CD8-positive, alpha-beta memory T cell (primary cell): ENCODE results near the gene KRTAP4-16. TPM values are rescaled to one million over a fixed set of nuclear protein-coding genes. Genes with fewer than 3 reads are reported as not detected.
"Not testable (repeated sequence)": the region's sequence is repeated elsewhere in the genome, so short reads cannot be mapped to it uniquely, and the experiment has no call there.

ENCODE experiments used
- CTCF ChIA-PET: fragments of 350-600 bp; sonication (Branson Sonifier 250); formaldehyde crosslinking; loops from one replicate; lab custom pipeline; 2021; ENCODE audit warnings: antibody characterized with exemption; lab: Charles Lee
- POLR2A ChIA-PET: fragments of 350-600 bp; sonication (Branson Sonifier 250); formaldehyde crosslinking; loops from one replicate; lab custom pipeline; 2021; ENCODE audit warnings: antibody characterized with exemption; lab: Charles Lee
- DNase-seq, 5 donors: peaks; one replicate each; pipeline versions ENCODE4 v3.0.0 to v3.0.0-alpha.2; 2020 to 2022; ENCODE audit warnings: mixed read lengths in 1 of 5
- H3K27ac ChIP-seq: one replicate; pipeline ENCODE4 v1.7.0; 2013; ENCODE audit warnings: low read depth, mild to moderate bottlenecking, low read length, moderate library complexity
- H3K27me3 ChIP-seq: 2 replicates; pipeline ENCODE4 v1.7.0; 2013; ENCODE audit warnings: low read length, mild to moderate bottlenecking; ENCODE audit not compliant: insufficient read depth, poor library complexity, severe bottlenecking
- H3K36me3 ChIP-seq: 2 replicates; pipeline ENCODE4 v1.7.0; 2013; ENCODE audit warnings: mild to moderate bottlenecking, low read length, moderate library complexity; ENCODE audit not compliant: insufficient read depth
- H3K4me1 ChIP-seq: 2 replicates; pipeline ENCODE4 v1.7.0; 2013; ENCODE audit warnings: mild to moderate bottlenecking, low read length, moderate library complexity; ENCODE audit not compliant: insufficient read depth
- H3K4me3 ChIP-seq: 2 replicates; pipeline ENCODE4 v1.7.0; 2013; ENCODE audit warnings: mild to moderate bottlenecking, low read length
- H3K9me3 ChIP-seq: 2 replicates; pipeline ENCODE4 v1.7.0; 2013; ENCODE audit warnings: mild to moderate bottlenecking, low read length
- H3K27ac Mint-ChIP-seq, 8 donors: one replicate each; pipeline ENCODE4 v1.8.0; 2020 to 2021; ENCODE audit warnings: mixed read lengths in 8 of 8, mild to moderate bottlenecking in 6 of 8, inconsistent platforms in 3 of 8, moderate library complexity in 3 of 8
- H3K27me3 Mint-ChIP-seq, 2 donors: one replicate each; pipeline ENCODE4 v1.8.0; 2020 to 2021; ENCODE audit warnings: mixed read lengths in 2 of 2, mild to moderate bottlenecking in 1 of 2, moderate library complexity in 1 of 2
- H3K36me3 Mint-ChIP-seq, 3 donors: one replicate each; pipeline ENCODE4 v1.8.0; 2020 to 2021; ENCODE audit warnings: mixed read lengths in 3 of 3, inconsistent platforms in 1 of 3, mild to moderate bottlenecking in 1 of 3
- H3K4me1 Mint-ChIP-seq, 3 donors: one replicate each; pipeline ENCODE4 v1.8.0; 2020 to 2021; ENCODE audit warnings: mixed read lengths in 3 of 3, inconsistent platforms in 1 of 3, mild to moderate bottlenecking in 1 of 3
- H3K4me3 Mint-ChIP-seq, 7 donors: one replicate each; pipeline ENCODE4 v1.8.0; 2020 to 2021; ENCODE audit warnings: mixed read lengths in 7 of 7, mild to moderate bottlenecking in 6 of 7, moderate library complexity in 4 of 7, inconsistent platforms in 2 of 7
- H3K9me3 Mint-ChIP-seq, 5 donors: one replicate each; pipeline ENCODE4 v1.8.0; 2020 to 2022; ENCODE audit warnings: mixed read lengths in 5 of 5, mild to moderate bottlenecking in 3 of 5, moderate library complexity in 2 of 5, inconsistent platforms in 1 of 5
- polyA plus RNA-seq: library from polyadenylated mRNA; unstranded; fragments of 300-500 nt; fragmentation: Illumina TruSeq; gene quantifications from one replicate; pipeline ENCODE4 v1.2.3, GENCODE V29; 2021
- total RNA-seq, 2 experiments: library from RNA; stranded (reverse); gene quantifications; one replicate each; pipeline ENCODE4 v1.2.3, GENCODE V29; 2021

Gene KRTAP4-16
- total and polyA plus RNA-seq, 3 experiments from 2014 or later = not detected

GRCh38 chr17:41099682-41100480 is 2.1 kb downstream of the KRTAP4-16 start:
- H3K27ac Mint-ChIP-seq, H3K27me3 ChIP-seq, H3K9me3 Mint-ChIP-seq, H3K9me3 ChIP-seq, CTCF ChIA-PET, H3K4me3 Mint-ChIP-seq, H3K27ac ChIP-seq, H3K4me1 ChIP-seq, H3K36me3 Mint-ChIP-seq, H3K4me3 ChIP-seq, H3K4me1 Mint-ChIP-seq, POLR2A ChIA-PET, DNase-seq, H3K36me3 ChIP-seq: not testable (repeated sequence)
- peaks cover 20 to 47% of the 10 kb centered on the region in 2 donors for H3K27me3 Mint-ChIP-seq

GRCh38 chr17:41098481-41098880 is 3.5 kb downstream of the KRTAP4-16 start:
- H3K27me3 ChIP-seq = peaks cover 3% of the 10 kb centered on the region
- Mint-ChIP-seq H3K4me3 (no peak overlapping the region), H3K36me3 (peaks cover 0 to 5% (median 0%) of the 10 kb centered on the region in 3 donors), H3K27me3 (peaks cover 22 to 55% of the 10 kb centered on the region in 2 donors), H3K4me1 (peaks cover 0 to 7% (median 6%) of the 10 kb centered on the region in 3 donors), H3K27ac (peak overlapping the region in 1 of 8 donors; percentile 23), H3K9me3 (no peaks in the 10 kb centered on the region)
- no peak overlapping the region for H3K27ac ChIP-seq
- CTCF ChIA-PET = no interaction called here
- POLR2A ChIA-PET = no interaction called here
- H3K9me3 ChIP-seq = no peaks in the 10 kb centered on the region
- no peaks in the 10 kb centered on the region for H3K4me1 ChIP-seq
- H3K4me3 ChIP-seq = no peak overlapping the region
- no peak for DNase-seq
- no peaks in the 10 kb centered on the region for H3K36me3 ChIP-seq

GRCh38 chr17:41098042-41098441 is 4.0 kb downstream of the KRTAP4-16 start, which contains the start of gene KRTAP4-8:
TSS of gene KRTAP4-8 (minus strand) at chr17:41098142. CDS start at chr17:41098084, 58 bp downstream.
- H3K36me3 Mint-ChIP-seq = peaks cover 0 to 5% (median 0%) of the 10 kb centered on the region in 3 donors
- H3K4me1 Mint-ChIP-seq = peaks cover 0 to 7% (median 6%) of the 10 kb centered on the region in 3 donors
- H3K36me3 ChIP-seq = no peaks in the 10 kb centered on the region
- CTCF ChIA-PET = no interaction called here
- peaks cover 0 to 2% (median 0%) of the 10 kb centered on the region in 5 donors for H3K9me3 Mint-ChIP-seq
- no peak within 1 kb of the TSS for H3K27ac ChIP-seq
- peaks cover 3% of the 10 kb centered on the region for H3K27me3 ChIP-seq
- H3K4me3 ChIP-seq = no peak within 1 kb of the TSS
- no peak within 1 kb of the TSS for H3K4me3 Mint-ChIP-seq
- peaks cover 23 to 55% of the 10 kb centered on the region in 2 donors for H3K27me3 Mint-ChIP-seq
- no peaks in the 10 kb centered on the region for H3K4me1 ChIP-seq
- no peaks in the 10 kb centered on the region for H3K9me3 ChIP-seq
- DNase-seq = no peak
- POLR2A ChIA-PET = no interaction called here
- H3K27ac Mint-ChIP-seq = peak within 1 kb of the TSS in 1 of 8 donors; percentile 23

- peaks cover 0 to 7% (median 6%) of the 10 kb centered on the region in 3 donors for H3K4me1 Mint-ChIP-seq
- no peak for DNase-seq
- H3K9me3 Mint-ChIP-seq = peaks cover 0 to 7% (median 0%) of the 10 kb centered on the region in 5 donors
- H3K27me3 Mint-ChIP-seq = peaks cover 24 to 55% of the 10 kb centered on the region in 2 donors
- ChIA-PET POLR2A (no interaction called here), CTCF (no interaction called here)
- H3K4me3 Mint-ChIP-seq = no peak overlapping the region
- no peak overlapping the region for H3K27ac Mint-ChIP-seq
- H3K27ac ChIP-seq = no peak overlapping the region
- H3K36me3 Mint-ChIP-seq = peaks cover 0 to 5% (median 0%) of the 10 kb centered on the region in 3 donors
- no peaks in the 10 kb centered on the region for H3K9me3 ChIP-seq
- no peaks in the 10 kb centered on the region for H3K4me1 ChIP-seq
- H3K27me3 ChIP-seq = peaks cover 3% of the 10 kb centered on the region
- H3K4me3 ChIP-seq = no peak overlapping the region
- no peaks in the 10 kb centered on the region for H3K36me3 ChIP-seq
Measured at GRCh38 chr17:41096055-41096454, 6.0 kb downstream of the KRTAP4-16 start.

DNA sequence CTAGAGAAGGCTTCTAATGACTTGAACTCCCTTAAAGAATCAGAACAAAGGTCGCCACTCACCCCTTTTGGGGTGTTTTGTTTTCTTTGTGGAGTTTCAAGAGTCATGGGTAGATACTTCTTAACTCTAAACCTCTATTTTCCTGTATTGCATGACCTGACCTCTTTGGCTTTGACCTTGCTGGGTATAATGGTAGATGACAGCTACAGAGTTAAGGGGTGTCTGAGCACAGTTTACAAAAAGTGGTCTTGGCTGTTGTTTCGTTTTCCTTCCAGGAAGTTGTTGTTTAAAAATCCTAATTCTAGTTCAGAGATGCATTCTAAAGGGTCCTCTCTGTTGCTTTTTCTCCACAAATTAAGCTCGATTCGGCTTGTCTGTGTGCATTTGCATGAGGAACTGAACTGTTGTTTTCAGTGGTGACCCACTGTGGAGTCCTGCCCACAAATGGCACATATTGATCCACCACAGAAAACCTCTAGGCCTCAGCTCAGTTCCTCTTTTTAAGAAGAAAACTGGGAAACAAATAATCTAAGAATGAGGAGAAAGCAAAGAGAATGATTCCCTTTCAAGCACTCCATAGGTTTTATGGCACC is 13.2 kb downstream of the KRTAP4-16 start:
- H3K27ac Mint-ChIP-seq, H3K4me3 ChIP-seq, H3K4me1 ChIP-seq, H3K36me3 ChIP-seq, CTCF ChIA-PET, H3K36me3 Mint-ChIP-seq, H3K4me1 Mint-ChIP-seq, H3K9me3 ChIP-seq, H3K27ac ChIP-seq, H3K4me3 Mint-ChIP-seq, POLR2A ChIA-PET, H3K27me3 ChIP-seq, H3K9me3 Mint-ChIP-seq, DNase-seq: not testable (repeated sequence)
- peaks cover 10 to 20% of the 10 kb centered on the region in 2 donors for H3K27me3 Mint-ChIP-seq

DNA sequence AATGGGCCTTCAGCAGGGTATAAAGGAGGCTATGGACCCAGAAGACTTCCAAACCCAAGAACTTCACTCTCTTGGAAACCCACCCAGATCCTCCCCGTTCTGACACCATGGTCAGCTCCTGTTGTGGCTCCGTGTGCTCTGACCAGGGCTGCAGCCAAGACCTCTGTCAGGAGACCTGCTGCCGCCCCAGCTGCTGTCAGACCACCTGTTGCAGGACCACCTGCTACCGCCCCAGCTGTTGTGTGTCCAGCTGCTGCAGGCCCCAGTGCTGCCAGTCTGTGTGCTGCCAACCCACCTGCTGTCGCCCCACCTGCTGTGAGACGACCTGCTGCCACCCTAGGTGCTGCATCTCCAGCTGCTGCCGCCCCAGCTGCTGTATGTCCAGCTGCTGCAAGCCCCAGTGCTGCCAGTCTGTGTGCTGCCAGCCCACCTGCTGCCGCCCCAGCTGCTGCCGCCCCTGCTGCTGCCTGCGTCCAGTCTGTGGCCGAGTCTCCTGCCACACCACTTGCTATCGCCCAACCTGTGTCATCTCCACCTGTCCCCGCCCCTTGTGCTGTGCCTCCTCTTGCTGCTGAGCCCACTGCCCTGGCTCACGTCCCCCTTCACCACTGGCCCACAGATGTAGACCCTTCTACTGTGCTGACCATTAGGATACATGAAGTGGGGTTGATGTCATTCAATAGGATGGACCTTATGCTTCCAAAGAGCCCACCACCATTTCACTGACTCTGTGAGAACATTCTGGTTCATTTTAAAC is 17.7 kb downstream of the KRTAP4-16 start, which contains the start of gene KRTAP4-7:
Gene KRTAP4-7 (plus strand): TSS at position 51 of the 757 bp plus-strand sequence. CDS start 57 bp downstream, at position 108.
- H3K36me3 Mint-ChIP-seq, H3K27me3 ChIP-seq, H3K4me1 ChIP-seq, DNase-seq, H3K27ac ChIP-seq, H3K4me3 ChIP-seq, H3K36me3 ChIP-seq, H3K9me3 ChIP-seq, H3K4me1 Mint-ChIP-seq, CTCF ChIA-PET, H3K9me3 Mint-ChIP-seq, H3K4me3 Mint-ChIP-seq: not testable (repeated sequence)
- H3K27me3 Mint-ChIP-seq = peaks cover 12 to 28% of the 10 kb centered on the region in 2 donors
- peak within 1 kb of the TSS in 1 of 8 donors; percentile 86 for H3K27ac Mint-ChIP-seq
- POLR2A ChIA-PET = interaction anchor here (0.6 kb wide), 1 partner anchor 34 kb away, joined by 3 read pairs; the partner anchor contains the start of gene KRTAP4-11

- CTCF ChIA-PET, H3K27me3 ChIP-seq, H3K36me3 Mint-ChIP-seq, H3K36me3 ChIP-seq, H3K4me3 Mint-ChIP-seq, H3K9me3 ChIP-seq, H3K27ac ChIP-seq, DNase-seq, H3K27ac Mint-ChIP-seq, H3K4me1 Mint-ChIP-seq, H3K4me3 ChIP-seq, H3K9me3 Mint-ChIP-seq, H3K4me1 ChIP-seq: not testable (repeated sequence)
- H3K27me3 Mint-ChIP-seq = peaks cover 11 to 30% of the 10 kb centered on the region in 2 donors
- POLR2A ChIA-PET = interaction anchor here (0.6 kb wide), 1 partner anchor 35 kb away, joined by 3 read pairs; the partner anchor contains the start of gene KRTAP4-11
Measured at GRCh38 chr17:41083427-41083826, 18.6 kb downstream of the KRTAP4-16 start.
